HepG2 (cell line): Measurements from ENCODE around the gene LHPP. TPM values are rescaled to one million over a fixed set of nuclear protein-coding genes. Genes with fewer than 3 reads are reported as not detected.

Experiments used
- ATAC-seq: fragments of 200-7000 bp; cut with Tn5 transposase; 3 replicates; pipeline ENCODE4 v1.9.1; 2020; ENCODE audit warnings: mild to moderate bottlenecking, moderate library complexity
- BruUV-seq: library from RNA; stranded (reverse); fragments of 400-500 nt; replicated peaks from 2 replicates; lab custom pipeline; 2021; lab: Mats Ljungman, UMichigan
- CTCF ChIA-PET: fragments of 300-600 bp; formaldehyde crosslinking; extraction: SDS; loops from one replicate; lab custom pipeline; 2021; ENCODE audit warnings: low total read pairs, inconsistent platforms, low intra/inter-chr PET ratio; lab: Yijun Ruan, JAX
- POLR2A ChIA-PET: fragments of 350-600 bp; sonication (Branson Sonifier 250); formaldehyde crosslinking; loops from one replicate; lab custom pipeline; 2020; ENCODE audit warnings: antibody characterized with exemption, inconsistent platforms; lab: Yijun Ruan, JAX
- DNase-seq: peaks from one replicate; pipeline ENCODE4 v3.0.0-alpha.2; 2015; ENCODE audit warnings: low spot score
- FAIRE-seq: peaks from 3 replicates; lab custom pipeline; 2011; peaks lifted over from hg19 to GRCh38; lab: Jason Lieb, UNC
- H2AFZ ChIP-seq: one replicate; pipeline ENCODE4 v1.6.1; 2011; ENCODE audit warnings: low read length, inconsistent platforms
- H3K27ac ChIP-seq: fragments of 300-600 bp; 3 replicates; pipeline ENCODE4 v1.8.0; 2011; ENCODE audit warnings: mixed run types, mild to moderate bottlenecking, mixed read lengths, low read length, inconsistent platforms; ENCODE audit not compliant: insufficient read depth; ENCODE audit errors: extremely low read length
- H3K27me3 ChIP-seq, 2 experiments: fragments of 200-600 bp in 1 of 2; 2 replicates in 1 of 2; 3 replicates in 1 of 2; pipeline versions ENCODE4 v1.6.0 to v1.8.0; 2011; ENCODE audit warnings: low read length in 2 of 2, mild to moderate bottlenecking in 2 of 2, moderate library complexity in 2 of 2, inconsistent platforms in 1 of 2; ENCODE audit not compliant: insufficient read depth in 2 of 2, control insufficient read depth in 1 of 2
- H3K36me3 ChIP-seq, 2 experiments: fragments of 200-600 bp in 1 of 2; replicated peaks in 1 of 2; 2 replicates in 1 of 2; 3 replicates in 1 of 2; pipeline versions ENCODE4 v1.5.1 to v1.8.0; 2011; ENCODE audit warnings: low read length in 2 of 2, inconsistent platforms in 1 of 2; ENCODE audit not compliant: insufficient read depth in 2 of 2, control insufficient read depth in 1 of 2
- H3K4me1 ChIP-seq: 2 replicates; pipeline ENCODE4 v1.5.1; 2012; ENCODE audit warnings: low read length, inconsistent platforms; ENCODE audit not compliant: insufficient read depth
- H3K4me2 ChIP-seq: 2 replicates; pipeline ENCODE4 v1.6.0; 2011; ENCODE audit warnings: low read depth, low read length, inconsistent platforms
- H3K4me3 ChIP-seq, 3 experiments: fragments of 200-600 bp in 1 of 3; sonication (generic), shearing (Covaris generic) in 1 of 3; replicated peaks in 1 of 3; 2 replicates each; pipeline ENCODE4 v1.5.1; 2011 to 2016; ENCODE audit warnings: low read length in 3 of 3, inconsistent platforms in 2 of 3, low read depth in 2 of 3, mild to moderate bottlenecking in 2 of 3, control low read depth in 1 of 3, mixed read lengths in 1 of 3; ENCODE audit not compliant: insufficient read depth in 1 of 3
- H3K79me2 ChIP-seq: one replicate; pipeline ENCODE4 v1.6.1; 2011; ENCODE audit warnings: low read length, inconsistent platforms; ENCODE audit not compliant: insufficient read depth
- H3K9ac ChIP-seq: 2 replicates; pipeline ENCODE4 v1.6.0; 2011; ENCODE audit warnings: mild to moderate bottlenecking, low read depth, low read length, inconsistent platforms; ENCODE audit not compliant: insufficient read depth
- H3K9me3 ChIP-seq: 2 replicates; pipeline ENCODE4 v1.5.1; 2012; ENCODE audit warnings: mild to moderate bottlenecking, low read length
- H4K20me1 ChIP-seq: 2 replicates; pipeline ENCODE4 v1.6.0; 2011; ENCODE audit warnings: inconsistent platforms, mild to moderate bottlenecking, low read length, moderate library complexity; ENCODE audit not compliant: insufficient read depth
- ATRX ChIP-seq: sonication (generic); formaldehyde crosslinking; IDR thresholded peaks from 2 replicates; pipeline ENCODE4 v1.4.0; 2020; ENCODE audit warnings: missing genetic modification reagents, borderline replicate concordance
- HNRNPL ChIP-seq: fragments of 200-400 bp; formaldehyde crosslinking; IDR thresholded peaks from 2 replicates; pipeline ENCODE4 v1.6.1; 2017; ENCODE audit warnings: mild to moderate bottlenecking, low read depth, low read length
- NCOA2 ChIP-seq: sonication (generic); formaldehyde crosslinking; IDR thresholded peaks from 2 replicates; pipeline ENCODE4 v1.8.0; 2022; ENCODE audit warnings: inconsistent platforms
- TBX2 ChIP-seq: sonication (generic); formaldehyde crosslinking; IDR thresholded peaks from 2 replicates; pipeline ENCODE4 v1.5.0; 2020; ENCODE audit warnings: missing genetic modification reagents, mild to moderate bottlenecking, borderline replicate concordance
- TEAD3 ChIP-seq: optimal IDR thresholded peaks from 2 replicates; pipeline ENCODE3; 2016; ENCODE audit warnings: borderline replicate concordance
- ZBTB8A ChIP-seq: sonication (generic); formaldehyde crosslinking; IDR thresholded peaks from 2 replicates; pipeline ENCODE4 v1.4.0; 2020; ENCODE audit warnings: mild to moderate bottlenecking, low read depth, missing genetic modification reagents, borderline replicate concordance
- ZNF781 ChIP-seq: sonication (generic); formaldehyde crosslinking; IDR thresholded peaks from 2 replicates; pipeline ENCODE4 v1.5.1; 2020; ENCODE audit warnings: borderline replicate concordance, mild to moderate bottlenecking, missing genetic modification reagents; ENCODE audit errors: not compliant biosample characterization
- ZSCAN22 ChIP-seq: sonication (generic); formaldehyde crosslinking; IDR thresholded peaks from 2 replicates; pipeline ENCODE4 v1.4.0; 2020; ENCODE audit warnings: mild to moderate bottlenecking, missing genetic modification reagents
- WGBS: methylation state at CpG from one replicate; pipeline ENCODE4 v1.1.6; 2017; ENCODE audit warnings: low lambda C conversion rate; 5-methylcytosine and 5-hydroxymethylcytosine counted together
- in situ Hi-C: cut with HindIII; loops from 2 replicates; pipeline ENCODE4 v1.10.0; 2017; ENCODE audit warnings: low pct_unique_long_range_greater_than_20kb; ENCODE audit not compliant: extremely low pct_ligation_motif_present
- intact Hi-C: fragments of 100-400 bp; cut with micrococcal nuclease; formaldehyde crosslinking; loops from one replicate; pipeline ENCODE4 v1.10.0; 2022; ENCODE audit not compliant: unreplicated experiment
- polyA plus RNA-seq, 8 experiments: library from polyadenylated mRNA; depleted of rRNA in 3 of 8; stranded (reverse) in 7 of 8; unstranded in 1 of 8; fragments of >200 nt; fragmentation: Illumina TruSeq in 4 of 8; extraction: Trizol in 4 of 8; gene quantifications; 2 replicates each; pipeline versions ENCODE4 v1.2.1 to v1.2.3, GENCODE V29; 2011 to 2016; ENCODE audit warnings: low read depth in 4 of 8, missing spikeins in 1 of 8, mixed read lengths in 1 of 8; ENCODE audit not compliant: insufficient read depth in 1 of 8
- total RNA-seq, 5 experiments: library from RNA; depleted of rRNA; stranded (reverse); fragments of >200 nt; fragmentation: Illumina TruSeq; extraction: Trizol; gene quantifications; 2 replicates each; pipeline ENCODE4 v1.2.3, GENCODE V29; 2016; ENCODE audit warnings: low read depth in 1 of 5

Gene LHPP
- total and polyA plus RNA-seq, 2 of the 13 experiments (the other 11 are each of a cell fraction or from before 2014, with no cell fraction given), result 5.2 to 13.1 TPM

- H3K36me3 ChIP-seq, result no peaks in the 10 kb centered on the region
- TF ChIP-seq TBX2 (CRISPR knock-in tag) (no peak), NCOA2 (CRISPR knock-in tag) (no peak), ATRX (CRISPR knock-in tag) (no peak), TEAD3 (CRISPR knock-in tag) (no peak), HNRNPL (0 out of 2 replicates have a peak, but pooled peaks have one; percentile 55), ZBTB8A (CRISPR knock-in tag) (no peak)
- H4K20me1 ChIP-seq, result no peaks in the 10 kb centered on the region
- ChIA-PET POLR2A (interaction anchor here (1.3 to 2.0 kb wide), 2 partner anchors 11 to 55 kb away, joined by 4 to 7 read pairs; partner anchors contain the start of gene LHPP), CTCF (no interaction called here)
- peaks cover 93% of the 10 kb centered on the region for H3K4me1 ChIP-seq
- no peak overlapping the region for H3K27ac ChIP-seq
- no peak for DNase-seq
- H3K27me3 ChIP-seq, result no peaks in the 10 kb centered on the region
- intact Hi-C loops (no loop called here), in situ Hi-C loops (no loop called here)
- H3K79me2 ChIP-seq, result no peaks in the 10 kb centered on the region
- no TSS peak for BruUV-seq
- no peak overlapping the region for H3K4me2 ChIP-seq
- no peak overlapping the region for H2AFZ ChIP-seq
- no peak overlapping the region for H3K4me3 ChIP-seq
- WGBS, result 47% methylated on average over 3 of the region's 3 CpGs
- H3K9ac ChIP-seq, result no peak overlapping the region
- no peak for FAIRE-seq
- H3K9me3 ChIP-seq, result no peaks in the 10 kb centered on the region
- no peak for ATAC-seq
These were observed 11.4 kb downstream of the LHPP start for GRCh38 chr10:124473070-124473469.

GRCh38 chr10:124474514-124475070, 13.0 kb downstream of the LHPP start:
- no peak overlapping the region; a peak in 1 of 6 replicates for H3K4me3 ChIP-seq
- H3K27ac ChIP-seq, result no peak overlapping the region
- no peak for FAIRE-seq
- H3K27me3 ChIP-seq, result no peaks in the 10 kb centered on the region
- no peaks in the 10 kb centered on the region for H3K79me2 ChIP-seq
- in situ Hi-C loops, result no loop called here
- WGBS, result 36% methylated on average over 8 of the region's 9 CpGs
- no peaks in the 10 kb centered on the region for H4K20me1 ChIP-seq
- ChIA-PET CTCF (no interaction called here), POLR2A (interaction anchor here (0.7 to 2.0 kb wide), 3 partner anchors 13 to 327 kb away, joined by 3 to 7 read pairs (median 6); partner anchors contain the start of genes ABRAXAS2, LHPP and OAT)
- H3K36me3 ChIP-seq, result no peaks in the 10 kb centered on the region
- BruUV-seq, result no TSS peak
- H2AFZ ChIP-seq, result no peak overlapping the region
- DNase-seq, result no peak
- intact Hi-C loops, result no loop called here
- peak overlapping the region; percentile 0; the same call in 1 of the 2 replicates for H3K9ac ChIP-seq
- H3K9me3 ChIP-seq, result no peaks in the 10 kb centered on the region
- peak; percentile 3; the same call in 2 of the 3 replicates for ATAC-seq
- H3K4me2 ChIP-seq, result peak overlapping the region; percentile 57
- H3K4me1 ChIP-seq, result peaks cover 93% of the 10 kb centered on the region
- TF ChIP-seq ZSCAN22 (no peak), ZNF781 (no peak)
